CD4-positive, alpha-beta memory T cell (primary cell): ENCODE measurements around the gene EFNA5. TPM values are rescaled to one million over a fixed set of nuclear protein-coding genes. Genes with fewer than 3 reads are reported as not detected.
"Not testable (repeated sequence)": the region's sequence is repeated elsewhere in the genome, so short reads cannot be mapped to it uniquely, and the experiment has no call there.

ENCODE experiments used
- CTCF ChIA-PET: fragments of 350-600 bp; sonication (Branson Sonifier 250); formaldehyde crosslinking; loops from one replicate; lab custom pipeline; 2021; ENCODE audit warnings: inconsistent platforms; ENCODE audit not compliant: partially characterized antibody; lab: Charles Lee
- POLR2A ChIA-PET: fragments of 350-600 bp; sonication (Branson Sonifier 250); formaldehyde crosslinking; loops from one replicate; lab custom pipeline; 2021; ENCODE audit not compliant: partially characterized antibody; lab: Charles Lee
- DNase-seq, 5 donors: peaks; one replicate each; pipeline versions ENCODE4 v3.0.0 to v3.0.0-alpha.2; 2020 to 2022; ENCODE audit warnings: mixed read lengths in 1 of 5
- H3K27ac ChIP-seq: one replicate; pipeline ENCODE4 v1.7.0; 2013; ENCODE audit warnings: low read depth, low read length
- H3K27me3 ChIP-seq: 2 replicates; pipeline ENCODE4 v1.7.0; 2013; ENCODE audit warnings: mild to moderate bottlenecking, low read length, moderate library complexity; ENCODE audit not compliant: insufficient read depth
- H3K36me3 ChIP-seq: 2 replicates; pipeline ENCODE4 v1.7.0; 2013; ENCODE audit warnings: mild to moderate bottlenecking, low read length, moderate library complexity; ENCODE audit not compliant: insufficient read depth
- H3K4me1 ChIP-seq: 2 replicates; pipeline ENCODE4 v1.7.0; 2013; ENCODE audit warnings: mild to moderate bottlenecking, low read length, moderate library complexity; ENCODE audit not compliant: insufficient read depth
- H3K4me3 ChIP-seq, 2 donors: one replicate each; pipeline ENCODE4 v1.7.0; 2013; ENCODE audit warnings: low read length in 2 of 2, mild to moderate bottlenecking in 1 of 2
- H3K9me3 ChIP-seq, 2 donors: one replicate each; pipeline ENCODE4 v1.7.0; 2013; ENCODE audit warnings: low read length in 2 of 2, control low read depth in 1 of 2; ENCODE audit not compliant: control insufficient read depth in 1 of 2
- H3K27ac Mint-ChIP-seq, 7 donors: one replicate each; pipeline ENCODE4 v1.8.0; 2020 to 2021; ENCODE audit warnings: mixed read lengths in 7 of 7, mild to moderate bottlenecking in 6 of 7, inconsistent platforms in 3 of 7, moderate library complexity in 3 of 7
- H3K27me3 Mint-ChIP-seq, 2 donors: one replicate each; pipeline ENCODE4 v1.8.0; 2020 to 2021; ENCODE audit warnings: mixed read lengths in 2 of 2
- H3K36me3 Mint-ChIP-seq, 2 donors: one replicate each; pipeline ENCODE4 v1.8.0; 2020 to 2021; ENCODE audit warnings: mixed read lengths in 2 of 2, inconsistent platforms in 1 of 2, mild to moderate bottlenecking in 1 of 2
- H3K4me1 Mint-ChIP-seq, 4 donors: one replicate each; pipeline ENCODE4 v1.8.0; 2020 to 2021; ENCODE audit warnings: mixed read lengths in 4 of 4, mild to moderate bottlenecking in 1 of 4
- H3K4me3 Mint-ChIP-seq, 8 donors: one replicate each; pipeline ENCODE4 v1.8.0; 2020 to 2021; ENCODE audit warnings: mixed read lengths in 8 of 8, mild to moderate bottlenecking in 7 of 8, moderate library complexity in 6 of 8, inconsistent platforms in 3 of 8
- H3K9me3 Mint-ChIP-seq, 8 donors: one replicate each; pipeline ENCODE4 v1.8.0; 2020 to 2021; ENCODE audit warnings: mixed read lengths in 8 of 8, mild to moderate bottlenecking in 5 of 8, inconsistent platforms in 3 of 8, moderate library complexity in 1 of 8
- intact Hi-C: fragments of 100-400 bp; cut with micrococcal nuclease; formaldehyde crosslinking; loops from one replicate; pipeline ENCODE4 v1.15.1; 2023
- polyA plus RNA-seq, 2 donors: library from polyadenylated mRNA; unstranded; fragments of 300-500 nt; fragmentation: Illumina TruSeq; gene quantifications; one replicate each; pipeline ENCODE4 v1.2.3, GENCODE V29; 2021
- total RNA-seq, 2 experiments: library from RNA; stranded (reverse); gene quantifications; one replicate each; pipeline ENCODE4 v1.2.3, GENCODE V29; 2021

Gene EFNA5
- total and polyA plus RNA-seq, 4 experiments from 2014 or later: not detected

GRCh38 chr5:107439832-107440231, 230.9 kb downstream of the EFNA5 start:
- Mint-ChIP-seq H3K36me3 (no peaks in the 10 kb centered on the region), H3K9me3 (peaks cover 0 to 15% (median 8%) of the 10 kb centered on the region in 8 donors), H3K4me1 (no peaks in the 10 kb centered on the region), H3K4me3 (no peak overlapping the region), H3K27ac (no peak overlapping the region), H3K27me3 (no peaks in the 10 kb centered on the region)
- no peak for DNase-seq
- no peak overlapping the region for H3K27ac ChIP-seq
- no peaks in the 10 kb centered on the region for H3K36me3 ChIP-seq
- H3K4me3 ChIP-seq: no peak overlapping the region
- POLR2A ChIA-PET: no interaction called here
- no peaks in the 10 kb centered on the region for H3K9me3 ChIP-seq
- no peaks in the 10 kb centered on the region for H3K27me3 ChIP-seq
- CTCF ChIA-PET: no interaction called here
- H3K4me1 ChIP-seq: no peaks in the 10 kb centered on the region
- intact Hi-C loops: no loop called here

GRCh38 chr5:107437986-107438510, 232.7 kb downstream of the EFNA5 start:
- H3K4me1 ChIP-seq: no peaks in the 10 kb centered on the region
- no peaks in the 10 kb centered on the region for H3K27me3 ChIP-seq
- DNase-seq: no peak
- Mint-ChIP-seq H3K27ac (no peak overlapping the region), H3K27me3 (peaks cover 0 to 4% of the 10 kb centered on the region in 2 donors), H3K4me1 (no peaks in the 10 kb centered on the region), H3K36me3 (no peaks in the 10 kb centered on the region), H3K9me3 (peaks cover 0 to 15% (median 8%) of the 10 kb centered on the region in 8 donors), H3K4me3 (no peak overlapping the region)
- no peaks in the 10 kb centered on the region for H3K36me3 ChIP-seq
- H3K27ac ChIP-seq: no peak overlapping the region
- ChIA-PET CTCF (interaction anchor here (1.6 kb wide), 1 partner anchor 10 kb away, joined by 3 read pairs; no protein-coding TSS in a partner anchor), POLR2A (no interaction called here)
- no peak overlapping the region for H3K4me3 ChIP-seq
- intact Hi-C loops: no loop called here
- no peaks in the 10 kb centered on the region for H3K9me3 ChIP-seq

DNA sequence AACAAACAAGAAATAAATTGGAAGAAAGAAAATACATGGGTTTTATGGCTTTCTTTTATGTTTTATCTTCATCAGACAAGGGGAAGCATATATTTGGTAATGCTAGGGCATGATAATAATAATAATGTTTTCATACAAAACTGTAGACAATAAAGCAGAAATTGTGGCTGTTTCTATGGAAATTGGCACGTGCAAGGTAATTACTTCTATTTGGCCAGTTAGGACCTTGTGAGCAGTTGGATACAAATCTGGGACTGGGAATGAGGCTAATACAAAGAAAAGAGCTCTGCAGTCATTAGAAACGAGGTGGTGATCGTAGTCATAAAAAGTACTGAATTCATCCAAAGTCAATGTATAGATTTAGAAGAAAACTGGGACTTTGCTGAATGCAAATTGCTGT, 233.6 kb downstream of the EFNA5 start:
- Histone ChIP-seq H3K36me3 (no peaks in the 10 kb centered on the region), H3K4me1 (no peaks in the 10 kb centered on the region), H3K27me3 (no peaks in the 10 kb centered on the region), H3K4me3 (no peak overlapping the region), H3K9me3 (no peaks in the 10 kb centered on the region), H3K27ac (no peak overlapping the region)
- H3K27ac Mint-ChIP-seq: no peak overlapping the region
- no peak overlapping the region for H3K4me3 Mint-ChIP-seq
- DNase-seq: no peak
- peaks cover 0 to 4% of the 10 kb centered on the region in 2 donors for H3K27me3 Mint-ChIP-seq
- H3K4me1 Mint-ChIP-seq: no peaks in the 10 kb centered on the region
- ChIA-PET CTCF (interaction anchor here (1.6 kb wide), 1 partner anchor 11 kb away, joined by 3 read pairs; no protein-coding TSS in a partner anchor), POLR2A (no interaction called here)
- intact Hi-C loops: no loop called here
- H3K9me3 Mint-ChIP-seq: peaks cover 0 to 15% (median 8%) of the 10 kb centered on the region in 8 donors
- no peaks in the 10 kb centered on the region for H3K36me3 Mint-ChIP-seq

GRCh38 chr5:107436201-107436600, 234.5 kb downstream of the EFNA5 start:
- Histone ChIP-seq H3K27me3 (no peaks in the 10 kb centered on the region), H3K27ac (no peak overlapping the region), H3K4me3 (no peak overlapping the region), H3K4me1 (no peaks in the 10 kb centered on the region), H3K36me3 (no peaks in the 10 kb centered on the region), H3K9me3 (no peaks in the 10 kb centered on the region)
- CTCF ChIA-PET: no interaction called here
- Mint-ChIP-seq H3K36me3 (no peaks in the 10 kb centered on the region), H3K4me3 (no peak overlapping the region), H3K4me1 (peaks cover 0 to 2% (median 1%) of the 10 kb centered on the region in 4 donors), H3K27me3 (peaks cover 0 to 4% of the 10 kb centered on the region in 2 donors), H3K9me3 (peaks cover 0 to 15% (median 8%) of the 10 kb centered on the region in 8 donors), H3K27ac (no peak overlapping the region)
- DNase-seq: no peak
- intact Hi-C loops: no loop called here
- POLR2A ChIA-PET: no interaction called here

- peaks cover 0 to 4% of the 10 kb centered on the region in 2 donors for H3K27me3 Mint-ChIP-seq
- Histone ChIP-seq H3K27me3 (no peaks in the 10 kb centered on the region), H3K4me1 (no peaks in the 10 kb centered on the region), H3K9me3 (no peaks in the 10 kb centered on the region), H3K36me3 (no peaks in the 10 kb centered on the region), H3K4me3 (no peak overlapping the region), H3K27ac (no peak overlapping the region)
- intact Hi-C loops: no loop called here
- peaks cover 0 to 4% (median 3%) of the 10 kb centered on the region in 4 donors for H3K4me1 Mint-ChIP-seq
- POLR2A ChIA-PET: no interaction called here
- H3K4me3 Mint-ChIP-seq: no peak overlapping the region
- no peak for DNase-seq
- CTCF ChIA-PET: no interaction called here
- H3K36me3 Mint-ChIP-seq: no peaks in the 10 kb centered on the region
- H3K9me3 Mint-ChIP-seq: peaks cover 0 to 15% (median 8%) of the 10 kb centered on the region in 8 donors
- no peak overlapping the region for H3K27ac Mint-ChIP-seq
These were observed 235.7 kb downstream of the EFNA5 start for GRCh38 chr5:107435061-107435460.

- H3K27ac ChIP-seq, H3K4me3 Mint-ChIP-seq, DNase-seq, H3K9me3 ChIP-seq, H3K4me3 ChIP-seq, H3K9me3 Mint-ChIP-seq, POLR2A ChIA-PET, H3K36me3 Mint-ChIP-seq, intact Hi-C loops, H3K4me1 ChIP-seq, CTCF ChIA-PET, H3K4me1 Mint-ChIP-seq, H3K27ac Mint-ChIP-seq, H3K27me3 ChIP-seq, H3K27me3 Mint-ChIP-seq, H3K36me3 ChIP-seq: not testable (repeated sequence)
These were observed 237.1 kb downstream of the EFNA5 start for GRCh38 chr5:107433646-107434045.

- Mint-ChIP-seq H3K27me3 (peaks cover 0 to 7% of the 10 kb centered on the region in 2 donors), H3K4me3 (no peak overlapping the region), H3K36me3 (no peaks in the 10 kb centered on the region), H3K27ac (no peak overlapping the region), H3K4me1 (peaks cover 0 to 4% (median 4%) of the 10 kb centered on the region in 4 donors), H3K9me3 (peaks cover 0 to 2% (median 0%) of the 10 kb centered on the region in 8 donors)
- ChIA-PET CTCF (no interaction called here), POLR2A (no interaction called here)
- intact Hi-C loops: no loop called here
- H3K27ac ChIP-seq: no peak overlapping the region
- no peaks in the 10 kb centered on the region for H3K27me3 ChIP-seq
- no peak for DNase-seq
- no peaks in the 10 kb centered on the region for H3K36me3 ChIP-seq
- H3K4me3 ChIP-seq: no peak overlapping the region
- no peaks in the 10 kb centered on the region for H3K9me3 ChIP-seq
- no peaks in the 10 kb centered on the region for H3K4me1 ChIP-seq
These were observed 238.7 kb downstream of the EFNA5 start for GRCh38 chr5:107431998-107432397.
